GM19035 (cell line): ENCODE measurements around the gene SORCS2.

Experiments
- ATAC-seq: cut with Tn5 transposase; IDR thresholded peaks from one replicate; pipeline ENCODE4 v1.9.1; 2021; ENCODE audit not compliant: unreplicated experiment

SORCS2 gene

DNA sequence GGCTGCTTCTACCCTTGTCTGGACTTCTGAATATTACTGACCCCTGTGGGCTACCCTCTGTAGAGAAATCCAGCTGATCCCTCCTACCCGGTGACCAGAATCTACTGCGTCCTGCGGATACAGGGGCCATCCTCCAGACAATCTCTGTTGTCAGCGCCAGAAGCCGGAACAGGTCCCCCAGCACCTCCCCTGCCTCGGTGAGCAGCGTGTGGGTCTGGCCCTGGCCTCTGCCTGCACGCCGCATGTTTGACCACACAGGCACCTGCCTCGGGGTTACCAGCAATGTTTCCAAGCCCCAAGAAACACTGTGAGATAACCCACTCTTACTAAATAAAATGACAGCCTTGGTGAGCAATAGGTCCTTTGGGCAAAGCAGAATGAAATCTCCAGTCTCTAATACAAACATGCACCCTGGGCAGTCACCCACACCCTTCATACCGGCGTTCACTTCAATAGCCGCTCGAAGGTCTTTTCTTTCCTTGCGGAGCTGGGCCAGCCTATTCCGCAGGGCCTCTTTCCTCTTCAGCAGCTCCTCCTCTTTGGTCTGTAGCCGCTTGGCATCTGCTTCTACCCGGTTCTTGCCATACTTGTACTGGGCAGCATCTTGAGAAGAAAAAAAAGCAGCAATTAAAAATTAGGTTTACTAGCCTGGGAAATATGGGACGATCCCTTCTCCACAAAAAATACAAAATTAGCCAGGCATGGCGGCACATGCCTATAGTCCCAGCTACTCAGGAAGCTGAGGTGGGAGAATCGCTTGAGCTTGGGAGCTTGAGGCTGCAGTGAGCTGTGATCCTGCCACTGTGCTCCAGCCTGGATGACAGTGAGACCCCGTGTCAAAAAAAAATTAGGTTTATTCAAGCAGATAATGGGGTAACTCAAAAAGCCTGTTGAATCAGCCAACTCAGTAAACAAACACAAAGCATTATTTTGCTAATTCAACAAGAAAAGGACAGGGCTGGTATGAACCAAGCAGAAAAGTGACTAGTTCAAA is 582.3 kb downstream of the SORCS2 start:
- no peak for ATAC-seq

DNA sequence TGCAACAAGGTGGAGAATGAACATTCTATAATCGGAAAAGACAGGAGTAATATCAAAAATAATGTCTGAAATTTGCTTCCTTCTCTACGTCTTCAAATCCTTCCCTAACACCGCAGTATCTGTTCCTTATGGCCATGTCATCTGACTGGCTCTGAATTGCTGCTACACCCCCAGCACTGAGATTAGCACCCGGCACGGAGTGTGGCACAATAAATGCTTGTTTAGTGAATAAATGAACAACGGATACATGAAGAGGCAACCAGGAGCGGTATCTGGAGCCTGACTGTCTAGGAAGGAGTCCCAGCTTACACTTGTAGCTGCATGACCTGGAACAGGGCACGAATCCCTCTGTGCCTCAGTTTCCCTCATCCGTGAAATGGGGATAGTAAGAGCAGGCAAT is 583.1 kb downstream of the SORCS2 start:
- ATAC-seq: no peak

- ATAC-seq: no peak
Measured at GRCh38 chr4:7777017-7777710, 584.8 kb downstream of the SORCS2 start.

- no peak for ATAC-seq
Measured at GRCh38 chr4:7777871-7778509, 585.7 kb downstream of the SORCS2 start.

DNA sequence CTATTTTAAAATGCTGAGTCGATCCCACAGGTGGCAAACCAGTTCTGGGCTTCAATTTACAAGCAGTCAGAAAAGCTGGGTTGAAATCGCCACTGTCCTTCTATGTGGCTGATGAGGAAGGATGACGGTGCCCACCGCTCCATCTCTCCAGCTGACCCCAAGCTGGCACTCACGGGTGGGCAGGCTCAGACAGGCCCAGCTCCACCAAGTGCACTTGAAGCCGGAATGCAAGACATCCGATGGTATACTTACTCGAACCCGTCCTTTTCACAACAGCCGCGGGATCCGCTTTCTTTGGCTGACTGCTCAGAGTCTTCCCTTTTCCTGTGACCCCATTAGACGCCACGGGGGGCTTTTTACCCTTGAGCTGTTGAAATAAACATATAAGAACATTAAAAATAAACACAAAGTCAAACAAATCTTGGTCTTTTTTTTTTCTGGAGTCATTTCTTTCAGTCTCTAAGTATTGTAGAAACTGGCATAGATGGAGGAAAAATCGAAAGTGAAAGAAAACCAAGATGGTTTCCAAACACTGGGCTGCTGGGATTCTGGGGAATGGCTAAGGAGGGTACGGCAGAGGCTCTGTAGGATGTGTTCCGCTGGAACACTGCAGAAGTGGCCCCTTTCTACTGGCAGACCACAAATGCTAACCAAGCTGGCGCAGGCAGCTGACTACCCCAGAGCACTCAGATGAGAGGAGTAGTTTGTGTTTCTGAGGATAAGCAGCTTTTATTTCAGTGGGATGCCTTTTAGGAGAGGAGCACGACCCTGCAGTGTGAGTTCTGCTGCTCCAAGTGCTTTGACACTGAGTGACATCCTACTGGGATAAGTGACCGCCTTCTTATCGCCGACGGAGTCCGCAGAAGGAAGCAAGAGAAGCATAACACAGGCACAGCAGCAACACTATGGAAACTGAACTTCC is 586.4 kb downstream of the SORCS2 start:
- no peak for ATAC-seq

GRCh38 chr4:7779432-7779768 is 587.1 kb downstream of the SORCS2 start:
- no peak for ATAC-seq

DNA sequence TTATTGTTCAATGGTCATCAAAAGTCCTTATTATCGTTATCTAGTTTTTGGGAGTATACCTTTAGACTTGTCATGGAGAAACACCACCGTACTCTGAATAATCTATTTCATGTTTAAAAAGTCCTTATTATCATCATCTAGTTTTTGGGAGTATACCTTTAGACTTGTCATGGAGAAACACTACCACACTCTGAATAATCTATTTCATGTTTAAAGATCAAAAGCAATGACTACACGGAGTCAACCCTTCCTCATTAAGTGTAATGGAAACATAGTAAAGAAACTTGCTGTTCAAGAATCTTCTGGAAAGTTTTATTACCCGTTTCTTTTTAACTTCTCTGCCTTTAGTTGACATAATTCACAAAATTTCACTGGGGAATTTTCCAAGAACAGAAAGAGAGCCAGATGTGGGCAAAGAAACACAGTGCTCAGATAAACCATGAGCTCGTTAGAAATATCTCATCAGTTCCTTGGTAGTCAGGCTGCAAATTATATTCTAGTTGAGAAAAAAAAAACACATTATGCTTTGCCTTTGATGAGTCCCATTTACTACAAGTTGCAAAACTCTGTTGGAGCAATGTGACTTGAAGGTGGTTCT is 588.5 kb downstream of the SORCS2 start:
- no peak for ATAC-seq

GRCh38 chr4:7781366-7781765 is 589.0 kb downstream of the SORCS2 start:
- no peak for ATAC-seq

GRCh38 chr4:7781993-7782392 is 589.7 kb downstream of the SORCS2 start:
- no peak for ATAC-seq

DNA sequence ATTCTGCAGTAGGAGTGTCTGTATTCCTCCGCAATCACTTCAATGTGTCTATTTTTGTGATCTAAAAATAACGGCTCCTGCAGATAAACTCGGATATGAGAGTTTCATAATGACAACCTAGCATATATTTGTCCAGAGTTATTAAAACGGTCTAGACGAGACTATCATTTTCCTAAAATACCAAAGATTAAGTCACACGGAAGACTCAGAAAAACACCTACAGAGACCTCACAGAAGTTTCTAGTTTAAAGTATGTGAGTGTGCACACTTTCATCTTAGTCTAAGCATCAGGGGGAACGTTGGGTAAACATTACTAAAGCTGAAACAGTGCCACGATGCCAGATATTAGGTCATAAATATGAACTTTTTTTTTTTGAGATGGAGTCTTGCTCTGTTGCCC is 590.4 kb downstream of the SORCS2 start:
- no peak for ATAC-seq

DNA sequence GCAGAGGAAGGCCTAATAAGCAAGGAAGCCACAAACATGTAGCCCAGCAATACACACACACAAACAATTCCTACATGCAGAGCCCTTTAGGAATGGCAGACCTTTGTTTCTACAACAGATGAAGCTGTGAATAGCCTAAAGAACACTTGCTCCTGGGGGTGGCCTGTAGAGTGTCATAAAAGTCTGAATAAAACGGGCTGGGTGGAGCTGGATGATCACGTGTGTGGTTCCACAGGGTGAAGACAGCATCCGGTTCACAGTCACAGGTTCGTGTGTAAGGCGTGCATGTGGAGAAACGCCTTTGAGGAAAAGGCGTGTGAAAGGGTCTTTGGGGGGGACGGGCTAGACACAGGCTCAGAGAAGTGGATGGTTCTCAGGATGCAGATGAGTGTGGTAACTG is 591.2 kb downstream of the SORCS2 start:
- ATAC-seq: no peak

DNA sequence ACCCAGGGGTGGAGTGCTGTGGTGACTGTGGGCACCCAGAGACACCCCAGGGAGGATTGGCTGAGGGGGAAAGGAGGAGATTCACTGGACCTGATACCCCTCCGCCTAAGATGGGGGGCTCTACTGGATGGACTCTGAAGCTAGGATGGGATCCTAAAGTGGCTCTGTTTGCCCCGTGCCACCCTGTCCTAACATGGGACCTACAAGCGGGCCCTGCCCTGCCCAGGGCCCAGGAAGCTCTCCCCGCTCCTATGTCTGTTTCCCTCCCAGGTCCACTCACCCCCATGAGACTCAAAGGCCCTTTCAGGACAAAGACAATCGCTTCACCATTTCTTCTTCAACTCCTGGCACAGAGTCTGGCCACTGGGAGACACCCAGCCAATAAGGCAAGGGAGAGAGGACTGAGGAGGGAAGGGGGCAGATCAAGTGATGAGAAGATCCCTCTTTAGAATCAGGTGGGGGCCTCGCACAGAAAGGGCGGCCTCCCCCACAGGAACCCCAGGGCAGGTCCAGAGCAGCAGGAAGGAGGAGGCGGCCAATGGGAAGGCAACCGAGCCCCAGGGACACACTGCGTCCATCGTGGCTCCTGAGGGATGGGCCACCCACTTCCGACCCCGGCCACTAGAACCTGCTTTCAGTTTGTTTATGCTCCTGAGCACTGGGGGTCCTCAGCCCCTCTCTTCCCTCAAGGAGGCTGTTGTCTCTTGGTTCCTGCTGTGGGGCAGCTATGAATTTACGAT is 592.0 kb downstream of the SORCS2 start:
- ATAC-seq: no peak

DNA sequence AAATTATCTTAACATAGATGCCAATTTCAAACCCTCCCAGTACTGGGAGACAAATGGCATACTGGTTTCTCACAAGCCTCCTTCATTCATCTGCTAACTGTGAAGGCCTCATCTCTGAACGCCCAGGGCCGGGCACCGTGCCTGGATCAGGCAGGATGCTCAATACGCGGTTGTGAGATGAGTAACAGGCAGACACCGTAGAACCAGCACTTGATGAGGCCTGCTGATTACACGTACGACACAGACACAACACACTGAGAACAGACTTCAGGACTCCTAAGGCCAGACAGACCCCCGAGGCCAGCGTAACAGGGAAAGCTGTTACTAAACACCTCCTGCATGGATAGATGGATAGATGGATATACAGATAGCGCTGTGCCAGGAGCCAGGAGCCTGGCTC is 592.7 kb downstream of the SORCS2 start:
- ATAC-seq: no peak

- ATAC-seq: no peak
Measured at GRCh38 chr4:7786040-7786439, 593.7 kb downstream of the SORCS2 start.

GRCh38 chr4:7786517-7786916 is 594.2 kb downstream of the SORCS2 start:
- no peak for ATAC-seq

GRCh38 chr4:7787067-7787466 is 594.7 kb downstream of the SORCS2 start:
- no peak for ATAC-seq

DNA sequence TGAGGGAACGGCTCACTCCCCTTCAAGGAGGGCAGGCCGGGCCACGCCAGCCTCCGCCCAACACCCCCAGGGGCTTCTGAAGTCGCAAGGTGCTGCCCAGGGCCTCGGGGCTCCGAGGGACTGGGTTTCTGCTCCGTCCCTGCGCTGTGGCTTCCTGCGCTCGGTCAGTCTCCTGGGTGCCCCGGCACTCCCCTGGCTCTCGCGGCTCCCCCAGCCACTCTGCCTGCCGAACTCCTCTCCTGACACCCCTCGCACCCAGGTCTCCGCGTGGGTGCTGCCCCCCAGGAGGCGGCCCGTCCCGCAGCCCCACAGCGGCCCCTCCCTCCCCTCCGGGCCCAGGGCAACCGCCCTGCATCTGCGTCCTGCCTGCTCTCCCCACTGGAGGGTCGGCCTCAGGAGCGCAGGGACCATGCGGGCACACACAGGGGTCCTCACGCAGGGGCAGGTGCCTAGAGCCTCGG is 595.4 kb downstream of the SORCS2 start:
- no peak for ATAC-seq

- ATAC-seq: no peak
Measured at GRCh38 chr4:7788193-7788592, 595.9 kb downstream of the SORCS2 start.

GRCh38 chr4:7788694-7789425 is 596.5 kb downstream of the SORCS2 start:
- no peak for ATAC-seq
